IPS-18a (cell line): ENCODE measurements around the gene HGS.

Source experiments
- H3K27ac ChIP-seq: one replicate; pipeline ENCODE4 v1.5.1; 2013; ENCODE audit warnings: low read length
- H3K27me3 ChIP-seq: one replicate; pipeline ENCODE4 v1.6.1; 2013; ENCODE audit warnings: mild to moderate bottlenecking, low read length; ENCODE audit not compliant: control insufficient read depth, insufficient read depth
- H3K36me3 ChIP-seq: one replicate; pipeline ENCODE4 v1.6.1; 2013; ENCODE audit warnings: low read depth, low read length; ENCODE audit not compliant: control insufficient read depth
- H3K4me1 ChIP-seq: one replicate; pipeline ENCODE4 v1.6.1; 2013; ENCODE audit warnings: low read depth, low read length; ENCODE audit not compliant: control insufficient read depth
- H3K4me3 ChIP-seq: one replicate; pipeline ENCODE4 v1.5.1; 2013; ENCODE audit warnings: low read length
- H3K9ac ChIP-seq: one replicate; pipeline ENCODE4 v1.6.1; 2013; ENCODE audit warnings: mild to moderate bottlenecking, low read length, moderate library complexity
- H3K9me3 ChIP-seq: one replicate; pipeline ENCODE4 v1.6.1; 2013; ENCODE audit warnings: low read depth, low read length; ENCODE audit not compliant: control insufficient read depth

Gene HGS

GRCh38 chr17:81702934-81703746, 19.3 kb downstream of the HGS start, which contains the start of gene MRPL12:
Gene MRPL12 (plus strand): TSS chr17:81703367. CDS start chr17:81703502, 135 bp downstream.
- H3K9me3 ChIP-seq = no peaks in the 10 kb centered on the region
- peak within 1 kb of the TSS; percentile 97 for H3K4me3 ChIP-seq
- H3K9ac ChIP-seq = peak within 1 kb of the TSS; percentile 98
- H3K27ac ChIP-seq = peak within 1 kb of the TSS; percentile 87
- peaks cover 5% of the 10 kb centered on the region for H3K4me1 ChIP-seq
- peaks cover 46% of the 10 kb centered on the region for H3K36me3 ChIP-seq
- H3K27me3 ChIP-seq = no peaks in the 10 kb centered on the region

GRCh38 chr17:81703747-81704654, 20.2 kb downstream of the HGS start:
- H3K9ac ChIP-seq = peak overlapping the region; percentile 98
- H3K4me1 ChIP-seq = peaks cover 5% of the 10 kb centered on the region
- peak overlapping the region; percentile 97 for H3K4me3 ChIP-seq
- no peaks in the 10 kb centered on the region for H3K27me3 ChIP-seq
- peaks cover 41% of the 10 kb centered on the region for H3K36me3 ChIP-seq
- H3K27ac ChIP-seq = peak overlapping the region; percentile 17
- no peaks in the 10 kb centered on the region for H3K9me3 ChIP-seq

DNA sequence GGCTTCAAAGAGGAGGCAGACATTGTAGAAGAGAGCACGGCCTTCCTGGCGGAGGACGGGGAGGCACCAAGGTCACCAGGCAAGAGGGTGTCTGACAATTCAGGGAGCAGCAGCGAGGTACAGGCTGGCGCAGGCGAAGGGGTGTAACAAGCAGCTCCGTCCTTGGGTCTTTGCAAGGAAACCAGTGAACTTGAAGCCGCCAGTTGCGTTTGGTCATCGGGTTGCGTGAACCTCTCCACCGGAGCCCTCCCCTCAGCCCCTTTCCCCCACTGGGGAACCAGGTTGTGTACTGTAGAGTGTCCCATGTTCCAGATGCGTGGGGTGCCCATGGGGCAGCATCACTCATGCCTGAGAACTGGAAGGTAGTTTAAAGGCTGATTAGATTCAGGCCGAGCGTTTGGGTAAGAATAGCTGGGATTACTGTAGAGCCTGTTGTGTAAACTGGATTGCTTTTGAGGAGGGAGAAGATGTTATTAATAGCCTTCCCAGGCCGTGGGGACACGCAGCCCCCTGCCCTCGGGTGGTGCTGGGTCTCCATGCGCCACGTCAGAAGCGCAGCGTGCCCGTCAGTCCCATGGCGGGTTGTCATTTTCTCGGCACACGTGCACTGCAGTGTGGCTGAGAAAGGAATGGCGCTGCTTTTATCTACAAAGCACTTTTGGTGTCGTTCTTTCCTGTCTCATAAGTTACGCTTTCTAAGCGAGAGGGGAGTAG, 21.9 kb downstream of the HGS start:
- Histone ChIP-seq H3K36me3 (peaks cover 37% of the 10 kb centered on the region), H3K9ac (no peak overlapping the region)

DNA sequence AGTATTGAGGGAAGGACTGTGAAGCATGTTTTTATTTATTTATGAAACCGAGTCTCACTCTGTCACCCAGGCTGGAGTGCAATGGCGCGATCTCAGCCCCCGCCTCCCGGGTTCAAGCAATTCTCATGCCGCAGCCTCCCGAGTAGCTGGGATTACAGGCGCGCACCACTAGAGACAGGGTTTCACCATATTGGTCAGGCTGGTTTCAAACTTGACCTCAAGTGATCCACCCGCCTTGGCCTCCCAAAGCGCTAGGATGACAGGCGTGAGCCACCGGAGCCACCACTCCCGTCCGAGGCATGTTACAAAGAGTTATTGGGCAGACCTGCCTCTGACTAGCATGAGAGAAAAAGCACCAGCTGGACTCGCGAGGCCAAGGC, 22.4 kb downstream of the HGS start:
- Histone ChIP-seq H3K4me1 (peaks cover 17% of the 10 kb centered on the region), H3K9me3 (no peaks in the 10 kb centered on the region), H3K27me3 (peaks cover 7% of the 10 kb centered on the region), H3K9ac (no peak overlapping the region), H3K27ac (no peak overlapping the region), H3K4me3 (no peak overlapping the region), H3K36me3 (peaks cover 31% of the 10 kb centered on the region)

More for the DNA sequence above, 21.9 kb downstream of the HGS start:
- Histone ChIP-seq H3K4me3 (no peak overlapping the region), H3K27me3 (peaks cover 1% of the 10 kb centered on the region), H3K9me3 (no peaks in the 10 kb centered on the region), H3K4me1 (peaks cover 12% of the 10 kb centered on the region), H3K27ac (no peak overlapping the region)

GRCh38 chr17:81706757-81707624, 23.2 kb downstream of the HGS start:
- Histone ChIP-seq H3K9ac (no peak overlapping the region), H3K27ac (no peak overlapping the region), H3K4me3 (no peak overlapping the region), H3K9me3 (no peaks in the 10 kb centered on the region), H3K36me3 (peaks cover 25% of the 10 kb centered on the region), H3K27me3 (peaks cover 9% of the 10 kb centered on the region), H3K4me1 (peaks cover 15% of the 10 kb centered on the region)

DNA sequence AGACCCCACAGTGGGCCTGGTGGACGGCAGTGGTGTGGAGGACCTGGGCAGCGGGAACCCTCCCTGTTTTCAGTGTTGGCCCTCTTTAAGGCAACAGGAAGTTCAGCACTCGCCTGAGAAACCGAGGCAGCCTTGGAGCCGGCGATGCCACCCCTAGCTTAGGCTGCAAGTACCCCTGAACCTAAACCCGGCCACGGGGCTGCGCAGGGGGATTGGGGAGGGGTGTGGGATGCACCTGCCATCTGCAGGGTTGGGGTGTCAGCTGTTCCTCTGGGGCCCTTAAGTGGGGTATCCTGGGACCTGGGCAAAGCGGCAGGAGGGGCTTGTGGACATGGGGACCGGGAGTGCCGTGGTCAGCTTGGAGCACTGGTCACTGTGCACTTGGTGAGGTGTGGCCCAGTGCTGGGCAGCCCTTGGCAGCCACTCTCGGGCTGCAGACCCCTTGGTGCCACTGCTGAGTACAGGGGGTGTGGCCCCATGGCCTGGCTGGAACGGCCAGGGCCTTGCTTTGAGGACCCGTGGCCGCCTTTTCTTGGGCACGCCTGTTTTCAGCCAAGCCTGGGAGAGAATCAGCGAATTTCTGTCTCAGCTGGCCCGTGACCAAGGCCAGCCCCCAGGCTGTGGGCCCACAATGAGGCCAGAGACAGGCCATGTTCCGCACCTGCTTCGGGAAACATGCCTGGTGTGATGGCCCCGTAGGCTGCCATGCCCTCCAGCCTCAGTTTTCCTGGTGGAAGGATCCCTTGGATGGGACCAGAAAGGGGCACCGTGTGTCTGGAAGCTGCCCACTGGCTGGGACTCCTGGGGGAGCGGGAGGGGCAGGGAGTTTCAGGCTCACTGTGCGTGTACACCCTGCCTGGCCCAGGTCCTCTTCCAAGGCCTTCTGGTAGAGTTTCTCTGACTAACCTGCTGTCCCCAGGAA, 24.2 kb downstream of the HGS start:
- peaks cover 9% of the 10 kb centered on the region for H3K27me3 ChIP-seq
- no peaks in the 10 kb centered on the region for H3K9me3 ChIP-seq
- H3K4me1 ChIP-seq = peaks cover 12% of the 10 kb centered on the region
- H3K4me3 ChIP-seq = no peak overlapping the region
- no peak overlapping the region for H3K9ac ChIP-seq
- peaks cover 25% of the 10 kb centered on the region for H3K36me3 ChIP-seq
- no peak overlapping the region for H3K27ac ChIP-seq

GRCh38 chr17:81708739-81709185, 25.0 kb downstream of the HGS start:
- peaks cover 9% of the 10 kb centered on the region for H3K27me3 ChIP-seq
- peaks cover 25% of the 10 kb centered on the region for H3K36me3 ChIP-seq
- no peaks in the 10 kb centered on the region for H3K9me3 ChIP-seq
- no peak overlapping the region for H3K4me3 ChIP-seq
- peaks cover 12% of the 10 kb centered on the region for H3K4me1 ChIP-seq
- no peak overlapping the region for H3K9ac ChIP-seq
- no peak overlapping the region for H3K27ac ChIP-seq

- no peaks in the 10 kb centered on the region for H3K9me3 ChIP-seq
- H3K27me3 ChIP-seq = peaks cover 9% of the 10 kb centered on the region
- H3K9ac ChIP-seq = peak overlapping the region; percentile 14
- H3K36me3 ChIP-seq = peaks cover 14% of the 10 kb centered on the region
- H3K4me3 ChIP-seq = peak overlapping the region; percentile 51
- peaks cover 12% of the 10 kb centered on the region for H3K4me1 ChIP-seq
- no peak overlapping the region for H3K27ac ChIP-seq
Observed at GRCh38 chr17:81710514-81711308, 26.9 kb downstream of the HGS start.

- Histone ChIP-seq H3K9me3 (no peaks in the 10 kb centered on the region), H3K36me3 (peaks cover 3% of the 10 kb centered on the region), H3K4me1 (peaks cover 12% of the 10 kb centered on the region), H3K4me3 (peak within 1 kb of the TSS; percentile 72), H3K27me3 (peaks cover 9% of the 10 kb centered on the region), H3K9ac (peak within 1 kb of the TSS; percentile 39), H3K27ac (no peak within 1 kb of the TSS)
Observed at GRCh38 chr17:81711814-81712467, 28.1 kb downstream of the HGS start, which contains the start of gene SLC25A10. Gene SLC25A10 (plus strand): TSS chr17:81712284. CDS start chr17:81712427, 143 bp downstream.
